HEK293 (cell line): ENCODE measurements around the gene MAK.
A peak's percentile ranks its signal among the peaks of the same experiment; 100 is the strongest.

Source experiments
- CTCF ChIA-PET: fragments of 350-600 bp; formaldehyde crosslinking; extraction: SDS; loops from one replicate; lab custom pipeline; 2021; ENCODE audit warnings: antibody characterized with exemption; lab: Yijun Ruan, JAX
- POLR2A ChIA-PET: fragments of 300-600 bp; formaldehyde crosslinking; extraction: SDS; loops from one replicate; lab custom pipeline; 2020; ENCODE audit warnings: antibody characterized with exemption, inconsistent platforms; lab: Yijun Ruan, JAX
- H3K27ac ChIP-seq: fragments of 200-500 bp; sonication (Bioruptor generic); 2 replicates; pipeline ENCODE4 v1.5.1; 2014; ENCODE audit warnings: low read depth, low read length, control low read depth, inconsistent platforms; ENCODE audit errors: extremely low read depth
- H3K36me3 ChIP-seq, 2 experiments: fragments of 200-500 bp in 1 of 2; sonication (Bioruptor generic) in 1 of 2; 1 replicate in 1 of 2; 2 replicates in 1 of 2; pipeline ENCODE4 v1.5.1; 2014 to 2017; ENCODE audit warnings: inconsistent platforms in 2 of 2, low read length in 2 of 2; ENCODE audit not compliant: control insufficient read depth in 2 of 2, insufficient read depth in 1 of 2
- H3K4me1 ChIP-seq: fragments of 200-500 bp; sonication (Bioruptor generic); 2 replicates; pipeline ENCODE4 v1.5.1; 2014; ENCODE audit warnings: mild to moderate bottlenecking, low read length, inconsistent platforms; ENCODE audit not compliant: control insufficient read depth, insufficient read depth
- H3K4me3 ChIP-seq: 2 replicates; pipeline ENCODE4 v1.5.1; 2011; ENCODE audit warnings: low read depth, mild to moderate bottlenecking, control low read depth, low read length, moderate library complexity
- H3K9me3 ChIP-seq: fragments of 200-500 bp; sonication (Bioruptor generic); 2 replicates; pipeline ENCODE4 v1.5.1; 2014; ENCODE audit warnings: low read depth, low read length, inconsistent platforms; ENCODE audit not compliant: control insufficient read depth, insufficient read depth
- BCL11A ChIP-seq: fragments of 450-650 bp; formaldehyde crosslinking; IDR thresholded peaks from 2 replicates; pipeline ENCODE4 v1.5.1; 2016; ENCODE audit warnings: low read depth, missing biosample characterization, missing genetic modification characterization
- HOXC10 ChIP-seq: sonication (generic); formaldehyde crosslinking; IDR thresholded peaks from 2 replicates; pipeline ENCODE4 v1.8.1; 2023; ENCODE audit warnings: mild to moderate bottlenecking, missing genetic modification reagents
- KLF16 ChIP-seq: fragments of 450-650 bp; formaldehyde crosslinking; IDR thresholded peaks from 2 replicates; pipeline ENCODE4 v1.5.1; 2017; ENCODE audit warnings: missing biosample characterization, missing genetic modification characterization
- ZBTB48 ChIP-seq: fragments of 450-650 bp; formaldehyde crosslinking; IDR thresholded peaks from 2 replicates; pipeline ENCODE4 v1.5.1; 2016; ENCODE audit warnings: missing biosample characterization, missing genetic modification characterization
- ZBTB7A ChIP-seq: fragments of 450-650 bp; formaldehyde crosslinking; IDR thresholded peaks from 2 replicates; pipeline ENCODE4 v1.5.1; 2016; ENCODE audit warnings: low read depth, missing biosample characterization, missing genetic modification characterization
- ZFP41 ChIP-seq: fragments of 450-650 bp; formaldehyde crosslinking; IDR thresholded peaks from 2 replicates; pipeline ENCODE4 v1.5.1; 2016; ENCODE audit warnings: missing biosample characterization, missing genetic modification characterization, borderline replicate concordance
- ZNF10 ChIP-seq: fragments of 450-650 bp; formaldehyde crosslinking; IDR thresholded peaks from 2 replicates; pipeline ENCODE4 v1.5.1; 2017; ENCODE audit warnings: missing biosample characterization, missing genetic modification characterization
- ZNF23 ChIP-seq: fragments of 450-650 bp; formaldehyde crosslinking; IDR thresholded peaks from 2 replicates; pipeline ENCODE4 v1.5.1; 2016; ENCODE audit warnings: missing biosample characterization, missing genetic modification characterization, borderline replicate concordance
- ZNF239 ChIP-seq: fragments of 450-650 bp; formaldehyde crosslinking; IDR thresholded peaks from 2 replicates; pipeline ENCODE4 v1.5.1; 2016; ENCODE audit warnings: missing biosample characterization, missing genetic modification characterization
- ZNF292 ChIP-seq: fragments of 450-650 bp; formaldehyde crosslinking; IDR thresholded peaks from 2 replicates; pipeline ENCODE4 v1.5.1; 2016; ENCODE audit warnings: low read depth, missing biosample characterization, missing genetic modification characterization, borderline replicate concordance
- ZNF555 ChIP-seq: fragments of 450-650 bp; formaldehyde crosslinking; conservative IDR thresholded peaks from 2 replicates; pipeline ENCODE4 v1.5.1; 2017; ENCODE audit warnings: missing biosample characterization, mild to moderate bottlenecking, missing genetic modification characterization, inconsistent platforms
- ZNF677 ChIP-seq: fragments of 450-650 bp; IDR thresholded peaks from 2 replicates; pipeline ENCODE4 v1.5.0; 2018; ENCODE audit warnings: missing biosample characterization, mild to moderate bottlenecking, missing genetic modification characterization, moderate library complexity
- ZNF747 ChIP-seq: fragments of 450-650 bp; formaldehyde crosslinking; IDR thresholded peaks from 2 replicates; pipeline ENCODE4 v1.5.1; 2016; ENCODE audit warnings: missing biosample characterization, missing genetic modification characterization
- TF ChIP-seq, protein P1 (sequence below): fragments of 450-650 bp; formaldehyde crosslinking; IDR thresholded peaks from 2 replicates; pipeline ENCODE4 v1.5.1; 2016; ENCODE audit warnings: missing biosample characterization, missing genetic modification characterization
- TF ChIP-seq, protein P2 (sequence below): fragments of 450-650 bp; formaldehyde crosslinking; IDR thresholded peaks from 2 replicates; pipeline ENCODE4 v1.5.1; 2016; ENCODE audit warnings: missing biosample characterization, missing genetic modification characterization, borderline replicate concordance

The MAK gene

DNA sequence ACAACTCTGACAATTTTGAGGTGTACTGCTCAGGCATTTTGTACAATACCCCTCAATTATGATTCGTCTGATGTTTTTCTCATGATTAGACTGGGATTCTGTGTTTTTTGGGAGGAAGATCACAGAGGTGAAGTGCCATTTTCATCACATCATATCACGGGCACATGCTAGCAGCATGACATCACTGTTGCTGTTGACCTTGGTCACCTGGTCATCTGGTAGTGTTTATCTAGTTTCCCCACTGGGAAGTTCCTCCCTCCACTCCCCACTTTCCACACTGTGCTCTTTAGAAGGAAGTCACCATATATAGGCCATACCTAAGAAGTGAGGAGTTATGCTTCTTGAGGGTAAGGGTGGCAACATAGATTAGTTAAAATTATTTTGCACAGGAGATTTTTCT lies 22.7 kb upstream of the MAK start (continued):
- TF ChIP-seq ZNF677 (no peak), ZNF292 (tag by site-specific recombination) (no peak), ZBTB7A (tag by site-specific recombination) (no peak), BCL11A (tag by site-specific recombination) (no peak), HOXC10 (CRISPR knock-in tag) (no peak), ZNF747 (tag by site-specific recombination) (no peak)
- TF ChIP-seq, protein P1, sequence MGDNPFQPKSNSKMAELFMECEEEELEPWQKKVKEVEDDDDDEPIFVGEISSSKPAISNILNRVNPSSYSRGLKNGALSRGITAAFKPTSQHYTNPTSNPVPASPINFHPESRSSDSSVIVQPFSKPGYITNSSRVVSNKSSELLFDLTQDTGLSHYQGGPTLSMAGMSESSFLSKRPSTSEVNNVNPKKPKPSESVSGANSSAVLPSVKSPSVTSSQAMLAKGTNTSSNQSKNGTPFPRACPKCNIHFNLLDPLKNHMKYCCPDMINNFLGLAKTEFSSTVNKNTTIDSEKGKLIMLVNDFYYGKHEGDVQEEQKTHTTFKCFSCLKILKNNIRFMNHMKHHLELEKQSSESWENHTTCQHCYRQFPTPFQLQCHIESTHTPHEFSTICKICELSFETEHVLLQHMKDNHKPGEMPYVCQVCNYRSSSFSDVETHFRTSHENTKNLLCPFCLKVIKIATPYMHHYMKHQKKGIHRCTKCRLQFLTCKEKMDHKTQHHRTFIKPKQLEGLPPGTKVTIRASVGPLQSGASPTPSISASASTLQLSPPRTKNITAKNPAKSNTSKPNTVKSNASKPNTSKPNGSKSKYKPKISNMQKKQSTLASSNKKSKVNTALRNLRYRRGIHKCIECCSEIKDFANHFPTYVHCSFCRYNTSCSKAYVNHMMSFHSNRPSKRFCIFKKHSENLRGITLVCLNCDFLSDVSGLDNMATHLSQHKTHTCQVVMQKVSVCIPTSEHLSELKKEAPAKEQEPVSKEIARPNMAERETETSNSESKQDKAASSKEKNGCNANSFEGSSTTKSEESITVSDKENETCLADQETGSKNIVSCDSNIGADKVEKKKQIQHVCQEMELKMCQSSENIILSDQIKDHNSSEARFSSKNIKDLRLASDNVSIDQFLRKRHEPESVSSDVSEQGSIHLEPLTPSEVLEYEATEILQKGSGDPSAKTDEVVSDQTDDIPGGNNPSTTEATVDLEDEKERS, result no peak
- TF ChIP-seq, protein P2, sequence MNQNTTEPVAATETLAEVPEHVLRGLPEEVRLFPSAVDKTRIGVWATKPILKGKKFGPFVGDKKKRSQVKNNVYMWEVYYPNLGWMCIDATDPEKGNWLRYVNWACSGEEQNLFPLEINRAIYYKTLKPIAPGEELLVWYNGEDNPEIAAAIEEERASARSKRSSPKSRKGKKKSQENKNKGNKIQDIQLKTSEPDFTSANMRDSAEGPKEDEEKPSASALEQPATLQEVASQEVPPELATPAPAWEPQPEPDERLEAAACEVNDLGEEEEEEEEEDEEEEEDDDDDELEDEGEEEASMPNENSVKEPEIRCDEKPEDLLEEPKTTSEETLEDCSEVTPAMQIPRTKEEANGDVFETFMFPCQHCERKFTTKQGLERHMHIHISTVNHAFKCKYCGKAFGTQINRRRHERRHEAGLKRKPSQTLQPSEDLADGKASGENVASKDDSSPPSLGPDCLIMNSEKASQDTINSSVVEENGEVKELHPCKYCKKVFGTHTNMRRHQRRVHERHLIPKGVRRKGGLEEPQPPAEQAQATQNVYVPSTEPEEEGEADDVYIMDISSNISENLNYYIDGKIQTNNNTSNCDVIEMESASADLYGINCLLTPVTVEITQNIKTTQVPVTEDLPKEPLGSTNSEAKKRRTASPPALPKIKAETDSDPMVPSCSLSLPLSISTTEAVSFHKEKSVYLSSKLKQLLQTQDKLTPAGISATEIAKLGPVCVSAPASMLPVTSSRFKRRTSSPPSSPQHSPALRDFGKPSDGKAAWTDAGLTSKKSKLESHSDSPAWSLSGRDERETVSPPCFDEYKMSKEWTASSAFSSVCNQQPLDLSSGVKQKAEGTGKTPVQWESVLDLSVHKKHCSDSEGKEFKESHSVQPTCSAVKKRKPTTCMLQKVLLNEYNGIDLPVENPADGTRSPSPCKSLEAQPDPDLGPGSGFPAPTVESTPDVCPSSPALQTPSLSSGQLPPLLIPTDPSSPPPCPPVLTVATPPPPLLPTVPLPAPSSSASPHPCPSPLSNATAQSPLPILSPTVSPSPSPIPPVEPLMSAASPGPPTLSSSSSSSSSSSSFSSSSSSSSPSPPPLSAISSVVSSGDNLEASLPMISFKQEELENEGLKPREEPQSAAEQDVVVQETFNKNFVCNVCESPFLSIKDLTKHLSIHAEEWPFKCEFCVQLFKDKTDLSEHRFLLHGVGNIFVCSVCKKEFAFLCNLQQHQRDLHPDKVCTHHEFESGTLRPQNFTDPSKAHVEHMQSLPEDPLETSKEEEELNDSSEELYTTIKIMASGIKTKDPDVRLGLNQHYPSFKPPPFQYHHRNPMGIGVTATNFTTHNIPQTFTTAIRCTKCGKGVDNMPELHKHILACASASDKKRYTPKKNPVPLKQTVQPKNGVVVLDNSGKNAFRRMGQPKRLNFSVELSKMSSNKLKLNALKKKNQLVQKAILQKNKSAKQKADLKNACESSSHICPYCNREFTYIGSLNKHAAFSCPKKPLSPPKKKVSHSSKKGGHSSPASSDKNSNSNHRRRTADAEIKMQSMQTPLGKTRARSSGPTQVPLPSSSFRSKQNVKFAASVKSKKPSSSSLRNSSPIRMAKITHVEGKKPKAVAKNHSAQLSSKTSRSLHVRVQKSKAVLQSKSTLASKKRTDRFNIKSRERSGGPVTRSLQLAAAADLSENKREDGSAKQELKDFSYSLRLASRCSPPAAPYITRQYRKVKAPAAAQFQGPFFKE, result no peak
- TF ChIP-seq, all 188 proteins: peak for 0

DNA sequence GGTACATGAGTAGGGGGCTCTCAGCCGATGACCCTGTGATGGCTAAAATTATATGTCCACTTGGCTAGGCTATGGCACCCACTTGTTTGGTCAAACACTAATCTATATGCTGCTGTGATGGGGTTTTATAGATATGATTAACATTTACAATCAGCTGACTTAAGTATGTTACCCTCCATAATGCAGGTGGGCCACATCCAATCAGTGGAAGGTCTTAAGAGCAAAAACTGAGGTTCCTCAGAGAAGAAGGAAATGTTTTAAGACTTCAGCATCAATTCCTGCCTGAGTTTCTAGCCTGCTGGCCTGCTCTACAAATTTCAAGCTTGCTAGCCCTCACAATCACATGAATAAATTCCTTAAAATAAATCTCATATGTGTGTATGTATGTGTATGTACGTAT lies 18.9 kb upstream of the MAK start:
- no peak overlapping the region for H3K27ac ChIP-seq
- TF ChIP-seq ZBTB48 (no peak), KLF16 (tag by site-specific recombination) (no peak), ZFP41 (tag by site-specific recombination) (no peak), ZNF10 (tag by site-specific recombination) (peak; percentile 89), ZNF23 (tag by site-specific recombination) (no peak), ZNF555 (tag by site-specific recombination) (no peak), ZNF239 (tag by site-specific recombination) (no peak)
- H3K9me3 ChIP-seq, result no peaks in the 10 kb centered on the region
- H3K4me3 ChIP-seq, result no peak overlapping the region
- ChIA-PET POLR2A (no interaction called here), CTCF (no interaction called here)
- no peaks in the 10 kb centered on the region for H3K36me3 ChIP-seq
- no peaks in the 10 kb centered on the region for H3K4me1 ChIP-seq
